ENCODE data around the gene MAP3K7.
A peak's percentile ranks its signal among the peaks of the same experiment; 100 is the strongest.

Gene MAP3K7

DNA sequence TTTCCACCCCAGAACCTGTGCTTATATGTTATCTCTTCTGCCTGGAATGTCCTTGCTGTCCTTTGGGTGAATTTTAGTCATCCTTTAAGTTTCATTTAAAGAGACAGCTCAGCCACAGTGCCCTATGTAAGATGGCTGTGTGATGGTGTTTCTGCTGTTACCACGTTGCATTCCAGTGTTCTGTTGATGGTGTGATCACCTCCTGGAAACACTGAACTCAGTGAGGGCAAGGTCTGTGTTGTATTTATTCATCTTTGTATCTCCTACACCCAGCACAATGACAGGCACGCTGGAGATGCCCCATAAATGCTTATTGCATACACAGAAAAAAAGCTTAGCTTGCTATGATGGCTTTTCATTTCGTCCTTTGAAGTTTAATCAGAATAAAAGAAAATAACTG lies 102.5 kb downstream of the MAP3K7 start:
- DNase-seq (ENCODE audit: low spot score) = no peak

DNA sequence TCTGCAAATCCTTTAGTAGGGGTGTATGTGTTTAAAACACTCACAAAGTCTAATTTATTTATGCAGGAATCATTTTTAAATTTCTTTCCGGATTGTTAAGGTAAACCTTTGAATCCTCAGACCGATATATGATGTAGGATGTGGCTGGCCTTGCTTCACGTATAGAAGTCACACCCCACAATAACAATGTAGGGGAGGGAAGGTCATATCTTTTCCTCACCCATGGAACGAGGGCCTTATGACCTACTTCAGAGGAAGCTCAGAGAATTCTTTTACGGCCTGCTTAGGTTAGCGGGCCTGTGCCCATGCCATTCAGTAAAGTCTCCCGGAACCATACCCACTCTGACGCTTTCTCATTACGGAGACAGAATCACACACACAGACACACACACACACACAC lies 102.9 kb downstream of the MAP3K7 start:
- no peak for DNase-seq (ENCODE audit: low spot score)

DNA sequence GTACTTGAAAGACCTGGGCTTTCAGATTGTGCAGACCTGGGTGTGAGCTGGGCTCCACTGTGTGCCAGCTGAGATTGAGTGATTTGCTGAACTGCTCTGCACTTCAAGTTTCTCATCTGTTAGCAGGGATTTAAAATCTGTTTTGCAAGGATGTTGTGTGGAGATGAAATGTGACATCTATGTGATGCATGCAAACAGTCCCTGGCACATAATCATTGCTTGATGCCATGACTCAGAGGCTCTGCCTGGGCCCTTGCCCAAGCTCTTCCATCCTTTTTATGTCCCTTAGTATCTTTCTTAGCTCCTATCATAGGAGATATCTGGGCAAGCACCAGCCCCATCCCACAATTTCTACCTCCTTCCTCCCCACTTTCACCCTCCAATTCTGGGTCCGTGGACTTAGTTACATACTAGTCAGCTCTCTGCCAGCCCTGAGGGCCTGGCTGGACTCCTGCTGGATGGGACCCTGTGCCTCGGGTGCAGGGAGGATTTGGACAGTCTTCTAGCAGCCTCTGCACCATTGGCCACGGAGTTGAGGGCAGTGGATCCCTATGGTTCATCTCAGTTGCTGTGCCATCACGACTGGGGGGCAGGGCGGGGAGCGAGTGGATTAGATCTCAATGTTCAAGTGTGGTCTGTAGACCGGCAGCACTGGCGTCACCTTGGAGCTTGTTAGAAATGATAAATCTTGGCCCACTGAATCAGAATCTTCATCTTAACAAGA lies 103.6 kb downstream of the MAP3K7 start:
- DNase-seq (ENCODE audit: low spot score) = no peak

DNA sequence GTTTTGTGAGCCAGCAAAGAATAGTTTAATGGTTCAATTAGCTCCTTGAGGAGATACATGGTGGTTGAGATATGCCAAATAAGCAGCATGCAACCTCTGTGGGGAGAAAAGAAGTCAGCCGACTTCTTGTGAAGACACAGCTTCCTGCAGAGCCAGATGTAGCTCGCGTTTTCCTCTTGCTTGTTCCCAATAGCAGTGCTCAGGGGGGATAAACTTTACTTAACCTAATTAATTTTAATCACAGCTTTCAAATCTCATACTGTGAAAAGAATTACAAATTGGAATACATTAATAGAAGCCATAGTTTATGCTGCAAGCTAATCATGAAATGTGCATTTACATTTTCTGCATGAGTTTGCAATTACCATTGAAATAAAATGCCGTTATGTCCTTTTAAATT lies 106.2 kb downstream of the MAP3K7 start:
- no peak for DNase-seq (ENCODE audit: low spot score)

DNA sequence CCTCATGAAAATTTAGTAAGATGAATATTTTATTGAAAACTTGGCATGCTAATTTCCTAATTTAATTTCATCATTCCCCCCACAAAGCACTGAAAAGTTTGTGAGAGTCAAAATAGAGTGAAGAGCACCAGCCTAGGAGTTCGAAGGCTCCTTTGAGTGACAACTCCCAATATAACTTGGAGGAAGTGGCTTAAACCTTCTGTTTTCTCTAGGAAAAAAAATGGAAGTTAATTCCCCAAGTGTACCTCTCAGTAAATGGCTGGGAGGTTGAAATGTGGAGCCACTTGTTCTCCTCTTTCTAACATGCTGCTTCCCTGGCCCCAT lies 107.3 kb downstream of the MAP3K7 start:
- DNase-seq (ENCODE audit: low spot score) = no peak

DNA sequence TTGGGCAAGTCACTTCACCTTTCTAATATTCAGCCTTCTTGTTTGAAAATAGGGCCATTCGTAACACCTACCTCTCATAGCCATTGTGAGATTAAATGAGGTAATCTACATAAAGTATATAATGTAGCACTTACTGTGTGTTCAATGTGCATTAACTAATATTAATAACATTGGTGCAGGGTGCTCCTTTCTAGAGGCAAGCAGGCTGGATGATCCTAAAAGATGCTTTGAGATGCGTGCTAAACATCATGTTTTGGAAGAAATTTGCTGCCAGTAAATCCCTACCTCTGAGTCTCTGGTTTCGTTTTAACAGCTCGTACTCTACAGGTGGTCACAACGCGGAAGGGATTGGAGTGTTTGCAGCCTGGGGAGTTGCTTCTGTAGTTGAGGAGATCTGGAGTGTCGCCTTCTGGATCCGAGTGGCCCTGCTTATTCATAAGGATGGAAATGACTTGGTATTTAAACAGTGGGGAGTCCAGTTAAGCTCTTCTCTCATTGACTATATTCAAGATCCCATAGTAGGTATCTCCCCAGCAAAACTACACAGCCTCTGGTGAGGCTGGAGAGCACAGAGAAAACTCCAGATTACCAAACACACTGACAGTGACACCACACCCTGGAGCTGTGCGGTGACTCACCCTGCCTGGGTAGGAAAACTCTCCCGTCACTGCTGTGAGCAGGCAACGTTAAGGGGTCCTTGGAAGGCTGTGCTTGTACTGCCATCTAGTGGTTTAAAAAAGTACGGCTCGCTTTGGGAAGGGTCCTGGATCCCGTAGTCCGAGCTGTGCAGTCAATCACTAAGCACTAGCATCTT lies 107.9 kb downstream of the MAP3K7 start:
- peak; percentile 91 for DNase-seq (ENCODE audit: low spot score)

DNA sequence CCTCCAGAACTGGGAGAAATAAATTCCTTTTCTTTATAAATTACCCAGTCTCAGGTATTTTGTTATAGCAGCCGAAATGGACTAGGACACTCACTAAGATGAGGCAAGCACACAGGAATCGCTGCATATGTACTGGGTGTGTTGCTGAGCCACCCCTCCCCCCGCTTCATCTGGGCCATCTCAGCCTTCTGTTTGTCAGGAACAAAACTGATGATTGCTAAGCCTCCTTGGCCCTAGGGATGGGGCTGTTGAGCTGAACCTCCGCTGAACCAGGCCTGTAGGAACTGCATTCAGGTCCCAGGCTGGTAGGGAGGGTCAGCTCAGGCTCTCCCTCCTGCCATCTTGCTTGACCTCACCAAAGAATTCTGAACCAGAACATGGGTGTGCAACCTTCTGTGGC lies 108.6 kb downstream of the MAP3K7 start:
- peak; percentile 65 for DNase-seq (ENCODE audit: low spot score)

DNA sequence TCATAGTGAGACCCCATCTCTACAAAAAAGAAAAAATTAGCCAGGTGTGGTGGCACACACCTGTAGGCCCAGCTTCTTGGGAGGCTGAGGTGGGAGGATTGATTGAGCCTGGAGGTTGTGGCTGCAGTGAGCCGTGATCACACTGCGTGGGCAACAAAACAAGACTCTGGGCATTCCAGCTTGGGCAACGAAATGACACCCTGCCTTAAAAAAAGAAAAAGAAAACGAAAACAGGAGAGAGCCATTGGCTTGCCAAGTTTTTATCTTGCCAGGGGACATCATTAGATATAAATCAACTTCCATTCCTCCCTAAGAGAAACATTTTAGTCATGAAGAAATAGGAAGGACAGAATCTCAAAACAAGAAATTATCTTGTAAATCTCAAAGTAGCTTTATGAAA lies 109.5 kb downstream of the MAP3K7 start:
- no peak for DNase-seq (ENCODE audit: low spot score)

DNA sequence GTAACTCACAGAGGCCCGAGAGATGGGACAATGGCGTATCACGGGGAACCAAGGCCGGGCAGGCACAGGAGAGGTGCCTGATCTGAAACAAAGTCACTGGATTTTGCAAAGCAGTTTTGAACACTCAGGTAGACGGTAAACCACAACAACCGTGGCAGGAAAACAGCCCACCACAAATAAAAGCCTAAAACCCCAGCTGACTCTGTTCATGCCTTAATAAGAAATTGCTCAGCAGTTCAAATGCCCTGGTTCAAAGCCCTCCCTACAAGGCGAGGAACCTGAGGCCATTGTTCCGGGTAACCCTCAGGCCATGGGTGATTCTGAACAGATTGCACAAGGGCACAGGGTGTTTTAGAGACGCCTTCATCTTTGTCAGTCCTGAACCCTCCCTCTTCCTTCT lies 114.2 kb downstream of the MAP3K7 start:
- no peak for DNase-seq (ENCODE audit: low spot score)

DNA sequence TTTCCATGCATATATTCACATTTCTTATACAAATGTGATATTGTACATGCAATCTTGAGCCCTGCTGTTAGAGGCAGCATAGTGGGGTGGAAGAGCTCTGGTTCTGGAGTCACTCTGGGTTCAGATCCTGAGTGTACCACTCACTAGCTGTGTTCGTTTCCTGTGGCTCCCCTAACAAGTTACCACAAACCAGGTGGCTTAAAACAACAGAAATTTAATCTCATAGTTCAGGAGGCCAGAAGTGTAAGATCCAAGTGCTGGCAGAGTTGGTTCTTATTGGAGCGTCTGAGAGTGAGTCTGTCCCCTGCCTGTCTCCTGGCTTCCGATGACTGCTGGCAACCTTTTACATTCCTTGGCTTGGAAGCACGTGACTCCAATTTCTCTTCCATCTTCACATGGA lies 115.6 kb downstream of the MAP3K7 start:
- DNase-seq (ENCODE audit: low spot score) = no peak

DNA sequence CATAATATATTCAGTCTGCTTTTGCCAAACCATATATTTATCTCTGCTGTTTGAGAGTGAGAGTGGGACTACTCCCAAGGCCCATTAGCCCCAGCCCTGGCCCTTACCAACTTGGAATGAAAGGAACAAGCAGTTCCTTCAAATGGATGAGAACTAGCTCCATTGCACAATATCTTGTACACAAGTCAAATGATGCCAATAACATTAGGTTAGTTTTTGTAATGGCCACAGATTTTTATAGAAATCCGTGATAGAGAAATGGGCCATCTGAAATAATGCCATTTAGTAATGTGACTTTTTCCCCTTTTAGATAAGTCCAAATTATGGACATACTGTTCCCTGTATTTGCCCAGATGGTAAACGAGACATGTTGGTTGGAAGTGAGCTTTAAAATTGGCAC lies 117.0 kb downstream of the MAP3K7 start:
- no peak for DNase-seq (ENCODE audit: low spot score)

DNA sequence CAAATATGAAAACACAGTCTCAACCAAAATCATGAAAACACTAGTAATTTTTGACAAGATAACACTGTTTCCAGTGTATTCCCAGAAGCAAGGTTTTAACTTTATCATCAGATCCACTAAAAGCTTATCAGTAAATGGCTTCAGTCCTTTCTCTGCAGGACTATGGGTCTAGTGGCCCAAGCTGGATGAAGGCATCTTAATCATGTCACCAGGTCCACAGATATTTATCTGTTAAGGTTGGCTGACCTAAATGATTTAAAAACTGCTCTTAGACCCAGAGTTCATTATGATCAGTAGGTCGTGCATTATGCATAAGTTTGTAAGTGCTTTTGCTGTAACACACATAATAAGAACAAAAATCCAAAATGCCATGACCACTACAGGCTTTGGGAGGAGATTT lies 118.0 kb downstream of the MAP3K7 start:
- no peak for DNase-seq (ENCODE audit: low spot score)

DNA sequence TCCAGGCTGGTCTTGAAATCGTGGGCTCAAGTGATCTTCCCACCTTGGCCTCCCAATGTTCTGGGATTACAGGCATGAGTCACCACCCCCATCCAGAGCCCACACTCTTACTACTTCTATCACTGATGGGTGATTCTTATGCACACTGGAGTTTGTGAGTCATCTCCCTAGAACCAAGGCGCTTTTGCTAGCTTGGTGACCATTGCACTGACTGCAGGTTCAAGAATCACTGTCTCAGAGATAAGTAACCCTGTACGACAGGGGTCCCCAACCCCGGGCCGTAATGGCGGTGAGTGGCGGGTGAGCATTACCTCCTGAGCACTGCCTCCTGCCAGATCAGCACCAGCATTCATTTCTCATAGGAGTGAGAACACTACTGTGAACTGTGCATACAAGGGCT lies 118.8 kb downstream of the MAP3K7 start:
- no peak for DNase-seq (ENCODE audit: low spot score)

DNA sequence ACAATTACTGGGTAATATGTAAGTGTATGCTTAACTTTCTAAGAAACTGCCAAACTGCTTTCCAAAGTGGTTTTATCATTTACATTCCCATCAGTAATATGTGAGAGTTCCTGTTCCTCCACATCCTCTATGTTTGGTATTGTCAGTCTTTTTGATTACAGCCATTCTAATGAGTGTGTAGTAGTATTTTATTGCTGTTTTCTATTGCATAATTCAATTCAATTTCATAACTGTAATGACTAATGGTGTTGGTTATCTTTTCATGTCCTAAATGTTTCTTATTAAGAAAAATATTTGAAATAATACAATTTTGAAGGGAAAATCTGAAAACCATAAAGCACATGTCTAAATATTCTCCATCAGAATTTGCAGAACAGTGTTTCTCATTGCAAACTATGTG lies 119.3 kb downstream of the MAP3K7 start:
- no peak for DNase-seq (ENCODE audit: low spot score)

DNA sequence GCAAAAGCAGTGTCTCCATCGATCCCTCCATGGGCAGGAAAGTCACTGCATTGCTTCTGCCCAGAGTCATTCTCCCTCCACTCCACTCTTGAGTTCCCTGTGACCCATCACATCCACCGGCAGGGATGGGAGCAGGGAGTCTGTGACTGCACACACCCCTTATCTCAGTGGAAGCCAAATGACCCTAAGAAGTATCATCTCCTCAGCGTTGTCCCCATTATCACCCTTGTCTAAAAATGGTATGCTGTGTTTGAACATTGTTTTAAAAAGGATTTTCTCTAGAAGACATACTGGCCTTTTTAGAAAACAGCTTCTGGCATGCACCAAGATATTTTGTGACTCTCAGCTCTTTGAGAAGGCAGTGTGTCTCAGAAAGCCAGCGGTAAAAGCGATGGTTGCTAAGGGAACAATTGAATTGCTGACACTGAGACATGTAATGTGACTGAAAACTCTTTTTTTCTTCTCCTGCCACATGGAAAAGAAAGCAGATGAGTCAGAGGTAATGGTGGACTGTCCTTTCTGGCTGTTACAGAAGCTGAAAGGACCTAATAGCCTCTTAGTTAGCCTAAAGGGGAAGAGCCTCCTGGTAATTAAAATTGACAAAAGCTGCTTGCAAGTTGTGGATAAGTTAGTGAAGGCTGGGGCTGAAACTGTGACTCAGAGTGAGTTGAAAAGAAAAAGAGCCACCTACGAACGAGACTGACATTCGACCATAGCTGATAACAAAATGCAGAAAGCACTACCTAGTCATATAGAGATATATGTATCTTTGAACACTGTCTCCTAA lies 120.5 kb downstream of the MAP3K7 start:
- DNase-seq (ENCODE audit: low spot score) = no peak

DNA sequence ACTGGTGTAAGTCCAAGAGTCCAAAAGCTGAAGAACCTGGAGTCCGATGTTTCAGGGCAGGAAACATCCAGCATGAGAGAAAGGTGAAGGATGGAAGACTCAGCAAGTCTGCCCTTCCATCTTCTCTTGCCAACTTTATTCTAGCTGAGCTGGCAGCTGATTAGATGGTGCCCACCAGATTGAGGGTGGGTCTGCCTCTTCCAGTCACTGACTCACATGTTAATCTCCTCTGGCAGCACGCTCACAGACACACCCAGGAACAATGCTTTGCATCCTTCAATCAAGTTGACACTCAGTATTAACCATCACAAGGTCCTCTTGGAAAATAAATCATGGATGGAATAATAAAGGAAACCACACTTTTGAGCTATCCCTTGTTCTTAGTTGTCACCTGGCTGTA lies 121.2 kb downstream of the MAP3K7 start:
- DNase-seq (ENCODE audit: low spot score) = no peak

DNA sequence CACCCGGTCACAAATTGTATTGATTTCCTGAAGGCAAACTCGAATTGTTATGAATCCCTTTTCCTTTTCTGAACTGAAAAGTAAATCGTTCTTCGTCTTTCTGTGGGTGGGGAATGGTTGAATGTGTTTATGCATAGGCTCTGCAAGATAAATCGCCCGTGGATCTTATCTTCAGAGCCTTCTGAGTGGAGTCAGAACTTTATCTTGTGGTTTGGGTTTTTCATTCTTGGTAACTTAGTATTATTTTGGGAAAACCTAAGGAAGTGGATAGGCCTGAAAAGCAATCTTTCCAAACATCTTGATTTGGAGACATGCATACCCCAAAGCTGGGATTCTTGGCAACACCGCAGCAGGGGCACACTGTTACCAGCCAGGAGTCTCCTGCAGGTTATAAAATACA lies 122.4 kb downstream of the MAP3K7 start:
- no peak for DNase-seq (ENCODE audit: low spot score)

DNA sequence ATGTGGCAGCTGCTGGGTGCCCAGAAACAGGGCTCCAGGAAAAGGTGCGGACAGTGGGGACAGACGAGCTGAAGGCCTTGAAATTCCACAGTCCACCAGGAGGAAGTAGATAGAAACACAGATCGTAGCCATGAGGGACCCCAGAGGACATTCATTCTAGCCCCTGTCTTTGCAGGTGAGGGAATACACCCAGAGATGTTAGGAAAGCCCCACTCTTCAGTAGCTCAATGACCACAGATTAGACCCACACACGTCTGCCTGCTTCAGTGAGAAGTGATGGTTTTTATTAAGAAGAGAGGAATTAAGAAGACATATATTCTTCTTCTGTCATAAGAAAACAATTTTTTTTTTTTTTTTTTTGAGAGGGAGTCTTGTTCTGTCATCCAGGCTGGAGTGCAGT lies 123.0 kb downstream of the MAP3K7 start:
- no peak for DNase-seq (ENCODE audit: low spot score)
